ENCODE measurements around the gene MAGEA9. TPM values are rescaled to one million over a fixed set of nuclear protein-coding genes. Genes with fewer than 3 reads are reported as not detected.
"Not testable (repeated sequence)": the region's sequence is repeated elsewhere in the genome, so short reads cannot be mapped to it uniquely, and the experiment has no call there.

Gene MAGEA9
- not detected for total RNA-seq

DNA sequence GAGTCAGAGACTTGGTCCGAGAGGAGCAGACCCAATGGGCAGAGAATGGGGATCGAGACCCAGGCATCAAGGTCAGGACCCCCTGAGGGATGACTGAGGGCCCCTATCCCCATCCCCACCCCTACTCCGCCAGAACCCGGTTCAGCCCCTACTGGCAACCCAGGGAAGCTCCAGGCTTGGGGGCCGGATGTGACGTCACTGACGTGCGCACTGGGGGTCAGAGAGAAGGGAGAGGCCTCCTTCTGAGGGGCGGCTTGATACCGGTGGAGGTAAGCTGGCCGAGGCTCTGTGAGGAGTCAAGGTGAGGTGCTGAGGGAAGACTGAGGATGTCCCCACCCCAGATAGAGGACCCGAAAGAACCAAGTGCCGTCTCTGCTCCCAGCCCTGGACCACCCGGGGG, at the start of gene MAGEA9:
Gene MAGEA9, plus strand, starts transcription at position 204 of the 400 bp plus-strand sequence. CDS start 4,281 bp downstream, outside the sequence.
- H3K4me1 ChIP-seq; H3K36me3 ChIP-seq; H3K4me3 ChIP-seq; DNase-seq (ENCODE audit: low spot score); H3K27me3 ChIP-seq; H3K9me3 ChIP-seq; H3K27ac ChIP-seq: not testable (repeated sequence)

DNA sequence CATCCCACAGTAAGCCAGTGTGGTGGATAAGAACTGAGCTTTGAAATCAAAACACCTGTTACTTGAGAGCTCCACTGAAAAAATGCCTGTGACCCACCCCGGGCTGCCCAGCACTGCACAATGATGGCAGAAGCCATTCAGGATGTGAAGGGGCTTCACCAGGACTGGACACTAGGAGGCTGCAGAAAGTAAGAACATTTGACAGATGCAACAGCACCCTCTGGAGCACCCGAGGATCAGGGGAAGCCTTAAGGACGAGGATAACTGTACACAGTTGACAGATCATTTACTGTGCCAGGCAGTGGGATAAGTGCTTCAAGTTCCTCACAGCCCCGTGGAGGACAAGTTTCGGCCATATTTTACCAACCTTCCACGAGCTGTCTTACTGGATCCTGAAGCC, 39.5 kb upstream of the MAGEA9 start:
- H3K27me3 ChIP-seq; H3K27ac ChIP-seq; H3K9me3 ChIP-seq; H3K36me3 ChIP-seq; H3K4me3 ChIP-seq; DNase-seq (ENCODE audit: low spot score); H3K4me1 ChIP-seq: not testable (repeated sequence)

- not testable (repeated sequence) for H3K27me3 ChIP-seq; DNase-seq (ENCODE audit: low spot score); H3K27ac ChIP-seq; H3K4me3 ChIP-seq; H3K36me3 ChIP-seq; H3K4me1 ChIP-seq; H3K9me3 ChIP-seq
Observed at GRCh38 chrX:149746390-149747007, 35.2 kb upstream of the MAGEA9 start.

DNA sequence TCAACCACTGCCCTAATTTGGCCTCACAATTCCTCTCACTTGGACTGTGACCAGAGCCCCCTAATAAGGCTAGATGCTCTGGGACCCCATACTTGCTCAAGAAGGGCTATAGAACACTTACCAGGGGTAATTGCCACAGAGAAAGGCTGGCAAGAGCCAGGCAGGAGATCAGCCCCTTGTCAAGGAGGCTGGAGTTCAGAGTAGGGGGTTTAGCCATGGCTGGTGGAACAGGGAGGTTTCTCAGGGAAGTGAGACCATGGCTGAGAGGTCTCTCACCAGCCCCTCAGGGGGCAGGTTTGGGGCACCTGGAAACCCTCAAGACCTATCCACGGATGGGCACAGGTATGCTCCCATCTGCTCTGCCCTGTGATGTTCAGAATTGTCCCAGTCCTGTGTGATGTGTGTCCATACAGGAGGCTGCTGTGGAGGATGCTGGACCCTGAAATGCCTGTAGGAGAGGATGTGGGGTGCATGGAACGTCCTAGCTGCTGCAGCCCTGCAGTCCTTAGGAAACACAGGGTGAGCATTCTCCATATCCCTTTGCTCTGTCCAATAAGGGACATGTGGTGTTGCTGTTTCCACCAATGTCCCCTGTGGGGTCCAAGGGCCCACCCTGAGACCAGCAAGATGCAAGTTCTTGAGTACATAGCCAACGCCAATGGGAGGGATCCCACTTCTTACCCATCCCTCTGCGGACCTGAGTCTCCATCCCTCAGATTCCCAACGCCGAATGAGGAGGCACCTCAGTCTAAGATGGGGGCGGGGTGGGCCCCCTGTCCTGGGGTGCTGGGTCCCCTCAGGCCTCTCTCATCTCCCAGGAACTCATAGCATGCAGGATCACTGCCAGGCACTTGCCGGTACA, 24.3 kb upstream of the MAGEA9 start:
- Histone ChIP-seq H3K4me1 (no peaks in the 10 kb centered on the region), H3K36me3 (no peaks in the 10 kb centered on the region), H3K27me3 (no peaks in the 10 kb centered on the region), H3K27ac (no peak overlapping the region), H3K9me3 (no peaks in the 10 kb centered on the region), H3K4me3 (no peak overlapping the region)
- peak; percentile 32 for DNase-seq (ENCODE audit: low spot score)
- TF ChIP-seq, protein P1, sequence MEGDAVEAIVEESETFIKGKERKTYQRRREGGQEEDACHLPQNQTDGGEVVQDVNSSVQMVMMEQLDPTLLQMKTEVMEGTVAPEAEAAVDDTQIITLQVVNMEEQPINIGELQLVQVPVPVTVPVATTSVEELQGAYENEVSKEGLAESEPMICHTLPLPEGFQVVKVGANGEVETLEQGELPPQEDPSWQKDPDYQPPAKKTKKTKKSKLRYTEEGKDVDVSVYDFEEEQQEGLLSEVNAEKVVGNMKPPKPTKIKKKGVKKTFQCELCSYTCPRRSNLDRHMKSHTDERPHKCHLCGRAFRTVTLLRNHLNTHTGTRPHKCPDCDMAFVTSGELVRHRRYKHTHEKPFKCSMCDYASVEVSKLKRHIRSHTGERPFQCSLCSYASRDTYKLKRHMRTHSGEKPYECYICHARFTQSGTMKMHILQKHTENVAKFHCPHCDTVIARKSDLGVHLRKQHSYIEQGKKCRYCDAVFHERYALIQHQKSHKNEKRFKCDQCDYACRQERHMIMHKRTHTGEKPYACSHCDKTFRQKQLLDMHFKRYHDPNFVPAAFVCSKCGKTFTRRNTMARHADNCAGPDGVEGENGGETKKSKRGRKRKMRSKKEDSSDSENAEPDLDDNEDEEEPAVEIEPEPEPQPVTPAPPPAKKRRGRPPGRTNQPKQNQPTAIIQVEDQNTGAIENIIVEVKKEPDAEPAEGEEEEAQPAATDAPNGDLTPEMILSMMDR (IDR thresholded peaks at IDR 0.05): no peak

- Histone ChIP-seq H3K4me1 (no peaks in the 10 kb centered on the region), H3K36me3 (no peaks in the 10 kb centered on the region), H3K27ac (no peak overlapping the region), H3K27me3 (no peaks in the 10 kb centered on the region), H3K9me3 (no peaks in the 10 kb centered on the region), H3K4me3 (no peak overlapping the region)
- DNase-seq (ENCODE audit: low spot score): no peak
- TF ChIP-seq, protein P1 (IDR thresholded peaks at IDR 0.05): no peak
Observed at GRCh38 chrX:149758068-149758714, 23.5 kb upstream of the MAGEA9 start.

- not testable (repeated sequence) for H3K27ac ChIP-seq; H3K27me3 ChIP-seq; H3K4me1 ChIP-seq; H3K9me3 ChIP-seq; H3K36me3 ChIP-seq; DNase-seq (ENCODE audit: low spot score); H3K4me3 ChIP-seq
Observed at GRCh38 chrX:149758715-149759078, 23.0 kb upstream of the MAGEA9 start.

GRCh38 chrX:149759824-149760223, 21.9 kb upstream of the MAGEA9 start:
- no peaks in the 10 kb centered on the region for H3K27me3 ChIP-seq
- H3K4me1 ChIP-seq: no peaks in the 10 kb centered on the region
- DNase-seq (ENCODE audit: low spot score): peak; percentile 28
- no peaks in the 10 kb centered on the region for H3K9me3 ChIP-seq
- H3K36me3 ChIP-seq: no peaks in the 10 kb centered on the region
- TF ChIP-seq, protein P1 (IDR thresholded peaks at IDR 0.05): no peak
- H3K4me3 ChIP-seq: no peak overlapping the region
- no peak overlapping the region for H3K27ac ChIP-seq

All from right atrium auricular region (tissue), 2 donors.